Measurements from ENCODE around the gene RNF19B.
A peak's percentile ranks its signal among the peaks of the same experiment; 100 is the strongest.

RNF19B gene

GRCh38 chr1:33007190-33008050 lies 42.8 kb upstream of the RNF19B start:
- Histone ChIP-seq H3K27me3 (no peaks in the 10 kb centered on the region), H3K4me3 (no peak overlapping the region), H4K20me1 (peaks cover 0 to 18% (median 0%) of the 10 kb centered on the region in 11 experiments; a peak in 5 of 22 replicates), H3K27ac (no peak overlapping the region), H3K36me3 (peaks cover 41 to 96% (median 57%) of the 10 kb centered on the region in 11 experiments), H3K4me2 (no peak overlapping the region), H3K4me1 (peaks cover 0 to 51% (median 21%) of the 10 kb centered on the region in 10 experiments; a peak in 13 of 20 replicates), H3K9ac (no peak overlapping the region), H3K9me3 (replicated peaks in 1 of 11) (no peaks in the 10 kb centered on the region)
- TF ChIP-seq Cebpa-rat (IDR thresholded peaks at IDR 0.05), result no peak

- H3K4me1 ChIP-seq, result peaks cover 0 to 65% (median 30%) of the 10 kb centered on the region in 10 experiments; a peak in 14 of 20 replicates
- H3K4me3 ChIP-seq, result no peak overlapping the region
- no peaks in the 10 kb centered on the region for H3K9me3 ChIP-seq (replicated peaks in 1 of 11)
- TF ChIP-seq Cebpa-rat (IDR thresholded peaks at IDR 0.05), result no peak
- H3K9ac ChIP-seq, result no peak overlapping the region
- H3K27me3 ChIP-seq, result no peaks in the 10 kb centered on the region
- H4K20me1 ChIP-seq, result peaks cover 0 to 13% (median 0%) of the 10 kb centered on the region in 11 experiments; a peak in 4 of 22 replicates
- peaks cover 26 to 90% (median 42%) of the 10 kb centered on the region in 11 experiments for H3K36me3 ChIP-seq
- peak overlapping the region in 4 of 11 experiments; percentile 14 to 31 (median 22); a peak in 2 of 22 replicates for H3K27ac ChIP-seq
- peak overlapping the region in 4 of 11 experiments; percentile 11 to 56 (median 46); a peak in 5 of 22 replicates for H3K4me2 ChIP-seq
These were observed 41.3 kb upstream of the RNF19B start for GRCh38 chr1:33005838-33006421.

- Histone ChIP-seq H3K27me3 (no peaks in the 10 kb centered on the region), H3K4me2 (peak overlapping the region in 5 of 11 experiments; percentile 25 to 56 (median 41); a peak in 7 of 22 replicates), H3K4me1 (peaks cover 0 to 72% (median 36%) of the 10 kb centered on the region in 10 experiments; a peak in 14 of 20 replicates), H3K9ac (no peak overlapping the region), H3K27ac (0 out of 22 replicates have a peak overlapping the region, but pooled peaks of 3 of the 11 experiments have one; percentile 14 to 31 (median 15)), H3K4me3 (no peak overlapping the region), H3K9me3 (replicated peaks in 1 of 11) (no peaks in the 10 kb centered on the region), H3K36me3 (peaks cover 21 to 83% (median 36%) of the 10 kb centered on the region in 11 experiments), H4K20me1 (peaks cover 0 to 13% (median 0%) of the 10 kb centered on the region in 11 experiments; a peak in 4 of 22 replicates)
- TF ChIP-seq Cebpa-rat (IDR thresholded peaks at IDR 0.05), result no peak
These were observed 40.7 kb upstream of the RNF19B start for GRCh38 chr1:33005117-33005837.

GRCh38 chr1:33004613-33005012 lies 40.0 kb upstream of the RNF19B start:
- H3K27ac ChIP-seq, result 0 out of 22 replicates have a peak overlapping the region, but pooled peaks of 1 of the 11 experiments have one; percentile 20
- H3K9me3 ChIP-seq (replicated peaks in 1 of 11), result no peaks in the 10 kb centered on the region
- H3K36me3 ChIP-seq, result peaks cover 21 to 76% (median 31%) of the 10 kb centered on the region in 11 experiments
- peak overlapping the region in 5 of 11 experiments; percentile 24 to 56 (median 27); a peak in 7 of 22 replicates for H3K4me2 ChIP-seq
- peaks cover 0 to 11% (median 0%) of the 10 kb centered on the region in 11 experiments; a peak in 4 of 22 replicates for H4K20me1 ChIP-seq
- H3K9ac ChIP-seq, result no peak overlapping the region
- H3K4me1 ChIP-seq, result peaks cover 0 to 77% (median 40%) of the 10 kb centered on the region in 10 experiments; a peak in 16 of 20 replicates
- H3K4me3 ChIP-seq, result no peak overlapping the region
- no peak for TF ChIP-seq Cebpa-rat (IDR thresholded peaks at IDR 0.05)
- no peaks in the 10 kb centered on the region for H3K27me3 ChIP-seq

GRCh38 chr1:33003657-33004056 lies 39.0 kb upstream of the RNF19B start:
- TF ChIP-seq Cebpa-rat (IDR thresholded peaks at IDR 0.05), result no peak
- Histone ChIP-seq H3K9ac (no peak overlapping the region), H3K4me3 (no peak overlapping the region), H3K27me3 (no peaks in the 10 kb centered on the region), H3K4me1 (peaks cover 9 to 87% (median 50%) of the 10 kb centered on the region in 10 experiments), H3K27ac (peak overlapping the region in 3 of 11 experiments; percentile 0 to 25 (median 12); a peak in 1 of 22 replicates), H3K9me3 (replicated peaks in 1 of 11) (no peaks in the 10 kb centered on the region), H3K4me2 (0 out of 22 replicates have a peak overlapping the region, but pooled peaks of 1 of the 11 experiments have one; percentile 0), H4K20me1 (peaks cover 0 to 6% (median 0%) of the 10 kb centered on the region in 11 experiments; a peak in 1 of 22 replicates), H3K36me3 (peaks cover 11 to 67% (median 21%) of the 10 kb centered on the region in 11 experiments)

- H3K4me3 ChIP-seq, result no peak overlapping the region
- H3K4me1 ChIP-seq, result peaks cover 26 to 95% (median 65%) of the 10 kb centered on the region in 10 experiments
- TF ChIP-seq Cebpa-rat (IDR thresholded peaks at IDR 0.05), result no peak
- H3K9ac ChIP-seq, result no peak overlapping the region
- H3K4me2 ChIP-seq, result no peak overlapping the region
- no peaks in the 10 kb centered on the region for H3K9me3 ChIP-seq (replicated peaks in 1 of 11)
- H3K27me3 ChIP-seq, result no peaks in the 10 kb centered on the region
- H3K27ac ChIP-seq, result no peak overlapping the region
- no peaks in the 10 kb centered on the region; a peak in 1 of 22 replicates for H4K20me1 ChIP-seq
- peaks cover 0 to 50% (median 7%) of the 10 kb centered on the region in 11 experiments; a peak in 8 of 22 replicates for H3K36me3 ChIP-seq
These were observed 37.4 kb upstream of the RNF19B start for GRCh38 chr1:33002006-33002405.

- no peak for TF ChIP-seq Cebpa-rat (IDR thresholded peaks at IDR 0.05)
- Histone ChIP-seq H3K4me3 (no peak overlapping the region), H3K4me2 (peak overlapping the region in 3 of 11 experiments; percentile 2 to 8 (median 5); a peak in 2 of 22 replicates), H3K27me3 (no peaks in the 10 kb centered on the region), H3K9ac (no peak overlapping the region), H3K9me3 (replicated peaks in 1 of 11) (no peaks in the 10 kb centered on the region), H3K27ac (peak overlapping the region in 5 of 11 experiments; percentile 1 to 64 (median 48); a peak in 6 of 22 replicates), H3K36me3 (peaks cover 0 to 43% (median 4%) of the 10 kb centered on the region in 11 experiments; a peak in 7 of 22 replicates), H4K20me1 (no peaks in the 10 kb centered on the region), H3K4me1 (peaks cover 33 to 95% (median 67%) of the 10 kb centered on the region in 10 experiments)
These were observed 36.7 kb upstream of the RNF19B start for GRCh38 chr1:33001282-33001681.

GRCh38 chr1:33000427-33001026 lies 35.9 kb upstream of the RNF19B start:
- H3K27me3 ChIP-seq, result no peaks in the 10 kb centered on the region
- peak overlapping the region in 4 of 11 experiments; percentile 2 to 8 (median 4); a peak in 3 of 22 replicates for H3K4me2 ChIP-seq
- H4K20me1 ChIP-seq, result no peaks in the 10 kb centered on the region
- no peaks in the 10 kb centered on the region for H3K9me3 ChIP-seq (replicated peaks in 1 of 11)
- no peak for TF ChIP-seq Cebpa-rat (IDR thresholded peaks at IDR 0.05)
- H3K9ac ChIP-seq, result no peak overlapping the region
- H3K4me3 ChIP-seq, result no peak overlapping the region
- H3K4me1 ChIP-seq, result peaks cover 41 to 95% (median 69%) of the 10 kb centered on the region in 10 experiments
- H3K27ac ChIP-seq, result peak overlapping the region in 7 of 11 experiments; percentile 1 to 64 (median 30); a peak in 8 of 22 replicates
- H3K36me3 ChIP-seq, result peaks cover 0 to 35% (median 0%) of the 10 kb centered on the region in 11 experiments; a peak in 5 of 22 replicates
